Astrocyte of the cerebellum (primary cell): ENCODE results near the gene GALM.

Experiments
- DNase-seq: peaks from one replicate; pipeline ENCODE4 v3.0.0-alpha.2; 2011; ENCODE audit warnings: low read depth
- H3K4me3 ChIP-seq: 2 replicates; pipeline ENCODE4 v1.5.1; 2011; ENCODE audit warnings: mild to moderate bottlenecking, low read depth, low read length, moderate library complexity
- CTCF ChIP-seq: IDR thresholded peaks from 2 replicates; pipeline ENCODE4 v1.5.1; 2012; ENCODE audit warnings: low read length, low read depth, moderate library complexity, mild to moderate bottlenecking; ENCODE audit errors: missing control alignments
- in situ Hi-C: cut with HindIII; loops from 2 replicates; pipeline ENCODE4 v1.10.0; 2017; ENCODE audit warnings: low sequenced_read_pairs

Gene GALM

DNA sequence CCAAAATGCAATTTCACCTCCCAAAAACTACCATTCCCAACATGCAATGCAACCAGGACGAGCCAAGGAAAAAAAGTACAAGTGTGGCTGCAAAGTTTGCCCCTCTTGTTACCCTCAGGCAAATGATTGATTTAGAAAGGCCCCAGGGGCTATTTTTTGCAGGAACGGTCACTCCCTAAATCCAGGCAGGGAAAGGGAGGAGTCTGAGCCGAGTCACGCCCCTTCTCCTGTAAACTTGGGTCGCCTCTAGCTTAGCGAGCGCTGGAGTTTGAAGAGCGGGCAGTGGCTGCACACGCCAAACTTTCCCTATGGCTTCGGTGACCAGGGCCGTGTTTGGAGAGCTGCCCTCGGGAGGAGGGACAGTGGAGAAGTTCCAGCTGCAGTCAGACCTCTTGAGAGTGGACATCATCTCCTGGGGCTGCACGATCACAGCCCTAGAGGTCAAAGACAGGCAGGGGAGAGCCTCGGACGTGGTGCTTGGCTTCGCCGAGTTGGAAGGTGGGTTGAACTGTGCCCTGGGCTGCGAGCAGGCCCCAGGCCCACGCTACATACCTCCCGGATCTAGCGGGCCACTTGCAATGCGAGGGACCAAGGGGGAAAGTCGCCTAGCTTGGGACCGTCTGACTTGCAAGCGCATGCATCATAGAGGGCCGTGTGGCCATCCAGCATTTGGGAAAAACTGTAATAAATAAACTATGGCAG is at the start of gene GALM:
GALM (plus strand) TSS at position 261 of the 702 bp plus-strand sequence; CDS start at position 309, 48 bp downstream.
- peak; percentile 88 for DNase-seq
- TF ChIP-seq CTCF = no peak
- H3K4me3 ChIP-seq = peak within 1 kb of the TSS; percentile 58
- in situ Hi-C loops = no loop called here

GRCh38 chr2:38617301-38617700 is 48.6 kb upstream of the GALM start:
- DNase-seq = no peak
- no peak overlapping the region for H3K4me3 ChIP-seq
- no peak for TF ChIP-seq CTCF
- in situ Hi-C loops = no loop called here

DNA sequence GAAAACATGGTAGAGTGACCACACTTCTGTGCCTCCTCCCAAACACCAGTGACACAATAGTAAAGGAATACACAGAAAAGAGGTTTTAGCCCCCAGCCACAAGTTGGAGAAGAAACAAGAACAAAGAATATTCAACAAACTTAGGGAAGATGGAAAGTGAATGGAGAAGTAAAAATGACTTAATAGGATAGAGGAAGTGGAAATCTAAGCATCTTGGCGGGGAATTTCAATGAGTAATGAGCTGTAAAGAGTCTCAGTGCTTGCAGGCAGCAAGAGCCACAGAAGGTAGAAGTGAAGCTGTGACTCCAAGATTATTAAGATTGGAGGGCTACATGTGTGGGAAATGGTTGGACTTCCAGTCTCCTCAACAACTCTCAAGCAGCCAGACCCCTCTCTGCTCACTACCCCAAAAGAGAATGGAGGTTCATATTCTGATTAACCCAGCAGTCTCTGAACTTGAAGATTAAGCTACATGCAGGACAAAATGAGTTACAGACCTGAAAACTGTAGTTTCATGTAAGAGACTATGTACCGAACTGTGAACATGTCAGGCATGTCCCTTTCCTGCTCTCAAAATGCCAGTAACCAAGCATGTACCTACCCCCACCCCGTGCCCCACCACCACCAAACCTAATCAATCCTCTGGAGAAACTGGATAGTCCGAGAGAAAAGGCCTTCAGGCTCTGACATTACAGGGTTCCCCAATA is 46.3 kb upstream of the GALM start:
- TF ChIP-seq CTCF = no peak
- in situ Hi-C loops = no loop called here
- no peak for DNase-seq
- H3K4me3 ChIP-seq = no peak overlapping the region

- no peak overlapping the region for H3K4me3 ChIP-seq
- in situ Hi-C loops = no loop called here
- peak; percentile 43 for DNase-seq
- TF ChIP-seq CTCF = no peak
Measured at GRCh38 chr2:38620282-38620977, 45.5 kb upstream of the GALM start.

DNA sequence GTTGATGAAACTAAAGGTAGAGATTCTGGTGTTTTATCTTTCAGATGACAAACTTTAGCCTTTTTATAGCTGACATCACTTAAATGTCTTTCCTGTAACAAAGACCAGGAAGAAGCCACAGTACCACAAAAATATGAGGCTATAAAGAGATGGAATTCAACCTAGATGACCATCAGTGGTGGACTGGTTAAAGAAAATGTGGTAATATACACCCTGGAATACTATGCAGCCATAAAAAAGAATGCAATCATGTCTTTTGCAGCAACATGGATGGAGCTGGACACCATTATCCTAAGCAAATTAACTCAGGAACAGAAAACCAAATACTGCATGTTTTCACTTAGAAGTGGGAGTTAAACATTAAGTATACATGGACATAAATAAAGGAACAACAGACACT is 44.9 kb upstream of the GALM start:
- no peak for TF ChIP-seq CTCF
- no peak for DNase-seq
- in situ Hi-C loops = no loop called here
- no peak overlapping the region for H3K4me3 ChIP-seq

DNA sequence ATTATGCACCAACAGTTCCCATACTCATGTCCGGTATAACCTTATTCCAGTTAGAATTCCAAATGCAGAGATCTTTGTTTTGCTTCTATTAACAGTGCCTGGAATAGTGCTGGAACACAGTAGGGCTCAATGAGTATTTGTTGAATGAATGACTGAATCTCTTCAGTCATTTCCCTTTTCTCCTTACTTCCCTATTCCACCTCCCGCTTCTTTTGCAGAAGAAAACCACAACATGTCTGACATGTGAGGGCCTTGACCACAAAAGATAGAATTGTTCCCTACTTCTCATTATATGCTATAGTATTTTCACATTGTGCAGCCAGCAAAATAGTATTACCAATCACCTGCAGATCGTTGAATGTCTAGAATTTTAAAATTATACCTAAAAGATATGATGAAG is 43.7 kb upstream of the GALM start:
- TF ChIP-seq CTCF = no peak
- no peak overlapping the region for H3K4me3 ChIP-seq
- in situ Hi-C loops = no loop called here
- DNase-seq = no peak
